Stimulated activated effector memory CD8-positive, alpha-beta T cell treated with anti-CD3 and anti-CD28 coated beads, Interleukin-12 subunit alpha, Interleukin-12 subunit beta, amount 100 ng/mL, for 72 hours (primary cell): Measurements from ENCODE around the gene NMT1.
A peak's percentile ranks its signal among the peaks of the same experiment; 100 is the strongest.

Experiments
- ATAC-seq: fragments of 150-1000 bp; cut with Tn5 transposase; 2 replicates; pipeline ENCODE4 v1.10.0; 2021
- DNase-seq, 2 donors: peaks; one replicate each; pipeline ENCODE4 v3.0.0; 2021 to 2022; ENCODE audit warnings: low spot score in 2 of 2
- H3K27ac Mint-ChIP-seq: one replicate; pipeline ENCODE4 v1.8.0; 2022; ENCODE audit warnings: mild to moderate bottlenecking, mixed read lengths
- H3K36me3 Mint-ChIP-seq: one replicate; pipeline ENCODE4 v1.8.0; 2022; ENCODE audit warnings: mild to moderate bottlenecking, mixed read lengths
- H3K4me1 Mint-ChIP-seq: one replicate; pipeline ENCODE4 v1.8.0; 2022; ENCODE audit warnings: mixed read lengths
- H3K4me3 Mint-ChIP-seq: one replicate; pipeline ENCODE4 v1.8.0; 2022; ENCODE audit warnings: mild to moderate bottlenecking, mixed read lengths
- H3K9me3 Mint-ChIP-seq: one replicate; pipeline ENCODE4 v1.8.0; 2022; ENCODE audit warnings: mixed read lengths

NMT1 gene

DNA sequence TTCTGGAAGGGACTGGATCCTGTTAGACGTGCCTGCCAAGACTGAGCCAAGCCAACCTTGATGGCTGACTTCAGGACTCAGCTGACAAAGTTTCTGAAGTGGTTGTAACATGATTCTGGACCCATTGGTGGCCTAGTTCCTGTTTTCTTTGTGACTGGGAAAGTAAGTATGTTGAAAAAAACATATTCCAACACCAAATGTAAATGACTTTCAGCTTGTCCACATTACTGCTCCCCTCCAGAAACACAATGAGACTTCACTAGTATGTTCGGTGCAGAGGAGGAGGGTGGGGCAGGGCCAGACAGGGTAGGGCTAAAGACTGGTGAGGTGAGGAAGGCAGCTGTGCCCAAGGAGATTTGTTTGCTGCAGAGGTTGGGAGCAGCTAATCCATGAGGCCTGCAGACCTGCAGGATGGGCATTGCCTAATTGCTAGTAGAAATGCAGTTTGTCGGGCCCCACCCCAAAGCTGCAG, 26.4 kb downstream of the NMT1 start:
- H3K27ac Mint-ChIP-seq: no peak overlapping the region
- no peaks in the 10 kb centered on the region for H3K4me1 Mint-ChIP-seq
- DNase-seq (no peak), ATAC-seq (no peak)
- H3K4me3 Mint-ChIP-seq: no peak overlapping the region
- no peaks in the 10 kb centered on the region for H3K9me3 Mint-ChIP-seq
- H3K36me3 Mint-ChIP-seq: peaks cover 100% of the 10 kb centered on the region

DNA sequence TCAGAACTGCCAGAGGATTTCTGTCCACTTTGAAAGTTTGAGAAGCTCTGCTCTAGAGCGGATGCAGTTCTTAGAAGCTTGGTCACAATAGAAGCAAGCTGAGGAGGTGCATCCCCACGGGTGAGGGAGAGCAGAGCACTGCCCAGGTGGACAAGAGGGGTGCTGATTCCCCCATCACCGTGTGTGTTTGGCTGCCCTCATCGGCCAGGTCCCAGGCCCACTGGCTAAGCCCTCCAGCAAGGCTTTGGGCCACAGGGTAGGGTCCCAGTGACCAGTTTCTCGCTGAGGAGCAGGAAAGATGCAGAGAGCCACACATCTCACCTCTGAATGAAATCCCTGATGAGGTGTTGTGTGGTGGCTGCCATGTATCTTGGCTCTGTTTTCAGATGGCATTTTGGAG, 26.9 kb downstream of the NMT1 start:
- H3K4me3 Mint-ChIP-seq: no peak overlapping the region

DNA sequence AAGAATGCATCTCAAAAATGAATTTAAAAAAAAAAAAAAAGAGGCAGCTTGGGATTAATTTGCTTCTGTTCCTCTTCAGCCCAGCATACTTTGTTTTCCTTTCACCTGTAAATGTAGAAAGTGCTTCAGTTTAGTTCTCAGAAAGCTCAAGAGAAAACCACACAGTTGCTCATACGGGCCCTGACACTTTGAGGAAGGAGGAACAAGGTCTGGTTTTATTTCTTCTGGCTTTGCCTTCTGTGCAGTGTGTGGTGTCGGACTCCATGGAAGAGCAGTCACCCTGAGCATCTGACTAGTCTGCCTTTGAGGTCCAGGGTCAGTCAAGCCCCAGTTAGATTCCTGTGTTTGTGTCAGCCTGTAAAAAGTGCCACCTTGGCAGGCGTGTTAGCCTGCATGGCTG, 27.6 kb downstream of the NMT1 start:
- Mint-ChIP-seq H3K36me3 (peaks cover 100% of the 10 kb centered on the region), H3K4me3 (no peak overlapping the region), H3K4me1 (no peaks in the 10 kb centered on the region), H3K9me3 (no peaks in the 10 kb centered on the region), H3K27ac (no peak overlapping the region)
- no peak for DNase-seq
- ATAC-seq: no peak

More for the DNA sequence above, 26.9 kb downstream of the NMT1 start:
- Mint-ChIP-seq H3K9me3 (no peaks in the 10 kb centered on the region), H3K36me3 (peaks cover 100% of the 10 kb centered on the region), H3K4me1 (no peaks in the 10 kb centered on the region), H3K27ac (no peak overlapping the region)
- ATAC-seq: no peak
- DNase-seq: no peak

DNA sequence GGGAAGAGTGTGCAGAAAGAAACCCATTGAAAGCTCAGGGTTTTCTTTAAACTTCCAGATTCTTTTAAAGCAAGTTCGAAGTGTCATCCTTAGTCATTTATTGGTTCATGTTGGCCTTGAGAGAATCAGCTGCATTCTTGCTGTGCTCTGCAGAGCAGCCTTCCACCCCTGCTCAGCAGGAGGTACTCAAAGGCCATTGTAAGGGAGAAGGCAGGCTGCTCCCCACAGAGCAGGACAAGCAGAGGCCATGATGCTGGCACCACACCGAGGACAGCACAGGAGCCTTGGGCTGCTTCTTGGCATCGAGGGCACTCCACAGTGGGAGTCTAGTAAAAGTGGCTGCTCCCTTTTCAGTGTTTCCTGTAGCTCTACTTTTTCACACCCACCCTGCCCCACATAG, 29.6 kb downstream of the NMT1 start:
- Mint-ChIP-seq H3K27ac (no peak overlapping the region), H3K9me3 (no peaks in the 10 kb centered on the region), H3K4me1 (no peaks in the 10 kb centered on the region), H3K4me3 (no peak overlapping the region), H3K36me3 (peaks cover 100% of the 10 kb centered on the region)
- DNase-seq (no peak), ATAC-seq (no peak)

DNA sequence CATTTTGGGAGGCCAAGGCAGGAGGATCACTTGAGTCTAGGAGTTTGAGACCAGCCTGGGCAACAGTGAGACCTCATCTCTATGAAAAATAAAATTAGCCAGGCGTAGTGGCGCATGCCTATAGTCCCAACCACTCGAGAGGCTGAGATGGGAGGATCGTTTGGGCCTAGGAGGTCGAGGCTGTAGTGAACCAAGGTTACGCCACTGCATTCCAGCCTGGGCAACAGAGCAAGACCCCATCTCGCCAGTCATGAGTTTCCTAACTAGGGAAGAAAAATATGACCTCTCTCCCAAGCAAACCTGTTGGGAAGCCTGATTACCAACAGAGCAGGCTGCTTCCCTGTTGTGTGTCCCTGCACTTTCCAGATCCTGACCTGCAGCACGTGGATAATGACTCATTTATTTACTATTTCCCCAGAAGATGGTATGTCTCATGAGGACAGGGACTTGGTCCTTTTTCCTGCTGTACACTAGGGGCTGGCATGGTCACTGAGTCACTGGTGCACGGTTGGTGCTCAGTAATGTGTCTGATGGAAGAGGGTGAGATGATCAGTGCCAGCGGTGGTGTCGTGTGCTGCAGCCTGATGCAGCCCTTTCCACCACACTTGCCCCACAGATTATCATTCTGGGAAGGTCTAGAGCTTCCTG, 30.8 kb downstream of the NMT1 start:
- H3K27ac Mint-ChIP-seq: no peak overlapping the region
- no peaks in the 10 kb centered on the region for H3K9me3 Mint-ChIP-seq
- ATAC-seq (no peak), DNase-seq (no peak)
- H3K4me3 Mint-ChIP-seq: no peak overlapping the region
- no peaks in the 10 kb centered on the region for H3K4me1 Mint-ChIP-seq
- peaks cover 100% of the 10 kb centered on the region for H3K36me3 Mint-ChIP-seq

DNA sequence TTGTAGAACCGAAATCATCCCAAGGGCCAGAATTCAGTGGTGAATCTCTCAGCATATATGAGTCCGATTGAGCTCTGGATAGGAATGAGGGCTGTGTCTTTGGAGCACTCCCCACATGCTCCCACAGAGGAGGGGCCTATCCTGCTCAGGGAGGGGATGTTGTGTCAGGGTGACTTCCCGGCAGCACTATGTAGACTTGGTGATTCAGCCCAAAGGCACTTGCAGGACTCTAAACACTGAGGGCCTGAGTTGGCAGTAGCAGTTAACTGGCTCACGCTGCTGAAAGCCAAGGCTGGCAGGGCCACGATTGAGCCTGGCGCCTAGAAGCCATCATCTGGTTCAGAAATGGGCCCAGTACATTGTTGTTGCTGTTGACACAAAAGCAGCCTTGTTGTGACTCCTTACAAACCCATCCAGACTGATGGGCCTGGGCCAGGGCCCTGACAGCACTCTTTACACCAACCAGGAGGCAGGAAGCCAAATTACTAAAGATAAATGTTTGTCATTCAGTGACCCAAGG, 31.9 kb downstream of the NMT1 start:
- Mint-ChIP-seq H3K9me3 (no peaks in the 10 kb centered on the region), H3K27ac (peak overlapping the region; percentile 37), H3K4me1 (no peaks in the 10 kb centered on the region), H3K36me3 (peaks cover 100% of the 10 kb centered on the region), H3K4me3 (no peak overlapping the region)
- DNase-seq (no peak), ATAC-seq (no peak)

DNA sequence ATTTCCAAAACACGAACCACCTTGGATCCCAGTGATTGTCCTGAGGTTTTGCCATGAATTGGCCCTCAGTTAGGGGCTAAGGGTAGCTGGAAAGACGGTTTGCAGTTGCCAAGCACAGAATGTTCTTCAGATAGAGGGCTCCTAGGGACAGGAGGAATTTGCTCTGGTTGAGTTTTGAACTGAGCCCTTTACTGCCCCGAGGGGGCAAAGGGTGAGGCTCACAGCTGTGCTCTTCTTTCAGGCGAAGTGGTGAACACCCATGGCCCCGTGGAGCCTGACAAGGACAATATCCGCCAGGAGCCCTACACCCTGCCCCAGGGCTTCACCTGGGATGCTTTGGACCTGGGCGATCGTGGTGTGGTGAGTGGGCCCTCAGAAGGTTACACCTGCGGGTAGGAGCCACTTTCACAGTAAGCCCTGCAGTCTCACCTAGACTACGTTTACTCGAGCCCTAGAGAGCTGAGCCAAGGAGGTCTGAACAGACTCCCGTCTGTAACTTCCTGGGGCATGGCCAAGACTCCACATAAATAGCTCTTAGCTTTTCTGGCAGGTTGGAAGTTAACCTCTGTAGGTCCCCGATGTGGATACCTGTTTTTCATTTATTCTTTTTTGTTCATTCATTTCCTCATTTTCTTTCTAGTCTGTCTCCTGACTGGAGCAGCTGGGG, 32.5 kb downstream of the NMT1 start:
- DNase-seq: no peak

DNA sequence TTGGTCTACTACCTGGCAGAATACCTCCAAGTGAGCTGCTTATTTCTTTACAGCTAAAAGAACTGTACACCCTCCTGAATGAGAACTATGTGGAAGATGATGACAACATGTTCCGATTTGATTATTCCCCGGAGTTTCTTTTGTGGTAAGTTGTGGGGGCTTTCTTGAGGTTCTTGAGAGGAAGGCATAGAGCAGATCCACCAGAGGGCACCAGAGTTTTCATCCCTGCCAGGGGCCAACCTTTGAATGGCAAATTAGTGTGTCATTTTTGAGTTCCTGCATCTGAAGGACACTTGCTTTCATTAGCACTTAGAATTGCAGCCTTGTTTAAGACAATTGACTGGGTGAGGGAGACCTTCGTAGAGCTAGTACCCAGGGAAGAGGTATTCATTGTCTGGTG, 35.0 kb downstream of the NMT1 start:
- no peak overlapping the region for H3K4me3 Mint-ChIP-seq
- H3K36me3 Mint-ChIP-seq: peaks cover 100% of the 10 kb centered on the region
- no peak overlapping the region for H3K27ac Mint-ChIP-seq

More for the DNA sequence above, 32.5 kb downstream of the NMT1 start:
- H3K36me3 Mint-ChIP-seq: peaks cover 100% of the 10 kb centered on the region
- no peaks in the 10 kb centered on the region for H3K4me1 Mint-ChIP-seq
- H3K27ac Mint-ChIP-seq: peak overlapping the region; percentile 37
- H3K4me3 Mint-ChIP-seq: no peak overlapping the region
- ATAC-seq: no peak
- H3K9me3 Mint-ChIP-seq: no peaks in the 10 kb centered on the region

DNA sequence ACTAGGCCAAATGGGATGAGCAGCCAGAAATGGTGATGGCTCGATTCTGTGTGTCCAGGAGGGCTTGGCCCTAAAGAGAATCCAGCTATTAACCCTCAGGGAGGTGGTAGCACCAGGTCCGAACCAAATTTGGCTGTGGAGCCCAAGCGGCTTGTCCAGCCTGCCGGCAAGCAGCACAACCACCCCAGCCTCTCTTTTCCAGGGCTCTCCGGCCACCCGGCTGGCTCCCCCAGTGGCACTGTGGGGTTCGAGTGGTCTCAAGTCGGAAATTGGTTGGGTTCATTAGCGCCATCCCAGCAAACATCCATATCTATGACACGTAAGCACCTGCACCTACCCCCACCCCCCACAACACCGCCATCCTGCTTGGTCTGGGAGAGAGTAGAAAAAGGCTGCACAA, 35.8 kb downstream of the NMT1 start:
- Mint-ChIP-seq H3K27ac (no peak overlapping the region), H3K4me1 (no peaks in the 10 kb centered on the region), H3K4me3 (no peak overlapping the region), H3K36me3 (peaks cover 100% of the 10 kb centered on the region), H3K9me3 (no peaks in the 10 kb centered on the region)
- ATAC-seq (no peak), DNase-seq (no peak)

More for the DNA sequence above, 35.0 kb downstream of the NMT1 start:
- no peaks in the 10 kb centered on the region for H3K4me1 Mint-ChIP-seq
- no peak for DNase-seq
- no peak for ATAC-seq
- H3K9me3 Mint-ChIP-seq: no peaks in the 10 kb centered on the region

DNA sequence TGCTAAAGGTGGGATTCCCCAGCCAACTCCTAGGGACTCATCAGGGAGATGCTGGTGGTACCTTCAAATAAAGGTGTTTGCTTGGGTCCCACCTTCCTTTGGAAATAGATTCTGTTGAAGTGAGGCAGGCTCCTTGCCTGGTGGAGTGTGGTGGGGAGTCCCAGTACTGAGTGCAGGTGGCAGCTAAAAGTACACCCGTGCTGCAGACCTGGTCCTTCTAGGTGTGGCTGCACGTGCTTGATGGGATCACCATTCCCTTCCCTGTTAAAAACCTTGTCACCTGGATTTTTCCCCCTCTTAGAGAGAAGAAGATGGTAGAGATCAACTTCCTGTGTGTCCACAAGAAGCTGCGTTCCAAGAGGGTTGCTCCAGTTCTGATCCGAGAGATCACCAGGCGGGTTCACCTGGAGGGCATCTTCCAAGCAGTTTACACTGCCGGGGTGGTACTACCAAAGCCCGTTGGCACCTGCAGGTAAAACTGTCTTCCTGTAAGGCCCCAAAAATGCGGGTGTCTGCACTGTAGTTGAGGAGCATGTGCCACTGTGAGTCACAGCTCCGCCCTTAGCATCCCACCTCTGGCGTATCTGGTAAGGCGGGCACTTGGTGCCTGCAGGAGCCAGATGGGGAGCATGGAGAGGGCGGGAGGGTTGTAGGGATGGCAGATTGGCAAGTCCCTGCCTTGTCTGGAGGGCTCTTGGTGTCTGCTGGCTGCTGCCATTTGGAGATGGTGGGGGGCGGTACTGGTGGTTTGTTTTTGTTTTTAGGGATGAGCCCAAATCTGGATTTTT, 37.2 kb downstream of the NMT1 start:
- H3K36me3 Mint-ChIP-seq: peaks cover 100% of the 10 kb centered on the region
- H3K27ac Mint-ChIP-seq: peak overlapping the region; percentile 50
- no peaks in the 10 kb centered on the region for H3K4me1 Mint-ChIP-seq
- no peaks in the 10 kb centered on the region for H3K9me3 Mint-ChIP-seq
- ATAC-seq (no peak), DNase-seq (no peak)
- no peak overlapping the region for H3K4me3 Mint-ChIP-seq

DNA sequence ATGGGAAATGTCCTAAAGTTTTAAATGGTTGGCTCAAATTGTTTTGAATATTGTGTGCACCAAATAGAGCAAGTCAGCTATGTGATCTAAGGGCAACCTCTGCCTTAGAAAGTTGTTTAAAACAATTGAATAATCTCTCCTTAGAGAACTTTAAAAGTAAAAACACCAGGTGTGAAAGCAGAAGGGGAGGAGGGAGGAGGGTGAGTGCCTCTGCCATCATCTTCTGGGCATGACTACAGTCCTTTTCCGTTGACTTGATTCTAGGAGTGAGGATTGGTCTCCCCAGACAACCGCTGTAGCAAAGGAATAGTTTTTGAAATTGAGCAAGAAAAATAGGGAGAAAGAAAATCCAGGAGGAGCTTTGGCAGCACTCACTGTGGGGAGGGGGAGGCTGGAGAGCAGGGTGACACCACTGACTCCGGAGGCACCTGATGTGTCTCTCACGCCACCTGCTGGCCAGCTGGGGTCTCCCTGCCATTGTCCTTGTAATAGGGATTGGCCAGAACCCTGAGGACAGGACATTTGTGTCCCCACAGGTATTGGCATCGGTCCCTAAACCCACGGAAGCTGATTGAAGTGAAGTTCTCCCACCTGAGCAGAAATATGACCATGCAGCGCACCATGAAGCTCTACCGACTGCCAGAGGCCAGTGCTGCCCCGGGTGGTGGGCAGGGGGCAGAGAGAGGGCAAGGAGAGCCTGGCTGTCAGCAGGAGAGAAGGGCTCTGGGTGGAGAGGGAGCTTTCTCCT, 37.9 kb downstream of the NMT1 start:
- no peaks in the 10 kb centered on the region for H3K9me3 Mint-ChIP-seq
- H3K36me3 Mint-ChIP-seq: peaks cover 100% of the 10 kb centered on the region
- ATAC-seq (peak; percentile 89), DNase-seq (peak; percentile 59 to 83)
- H3K27ac Mint-ChIP-seq: peak overlapping the region; percentile 50
- H3K4me3 Mint-ChIP-seq: no peak overlapping the region
- H3K4me1 Mint-ChIP-seq: no peaks in the 10 kb centered on the region

DNA sequence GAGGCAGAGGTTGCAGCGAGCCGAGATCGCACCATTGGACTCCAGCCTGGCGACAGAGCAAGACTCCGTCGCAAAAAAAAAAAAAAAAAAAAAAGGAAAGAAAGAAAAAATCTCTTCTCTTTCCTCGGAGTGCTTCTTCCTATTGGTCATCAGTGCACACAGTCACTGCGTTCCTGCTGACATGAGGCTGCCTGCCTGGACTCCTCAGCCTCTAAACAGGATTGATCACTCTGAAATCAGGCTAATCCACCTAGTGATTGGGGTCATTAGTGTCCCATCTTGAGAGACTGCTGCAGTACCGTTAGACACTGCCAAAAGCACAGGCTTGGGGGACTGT, 40.4 kb downstream of the NMT1 start:
- Mint-ChIP-seq H3K4me3 (no peak overlapping the region), H3K4me1 (no peaks in the 10 kb centered on the region), H3K27ac (no peak overlapping the region), H3K36me3 (peaks cover 100% of the 10 kb centered on the region), H3K9me3 (no peaks in the 10 kb centered on the region)
- ATAC-seq: no peak
- no peak for DNase-seq

DNA sequence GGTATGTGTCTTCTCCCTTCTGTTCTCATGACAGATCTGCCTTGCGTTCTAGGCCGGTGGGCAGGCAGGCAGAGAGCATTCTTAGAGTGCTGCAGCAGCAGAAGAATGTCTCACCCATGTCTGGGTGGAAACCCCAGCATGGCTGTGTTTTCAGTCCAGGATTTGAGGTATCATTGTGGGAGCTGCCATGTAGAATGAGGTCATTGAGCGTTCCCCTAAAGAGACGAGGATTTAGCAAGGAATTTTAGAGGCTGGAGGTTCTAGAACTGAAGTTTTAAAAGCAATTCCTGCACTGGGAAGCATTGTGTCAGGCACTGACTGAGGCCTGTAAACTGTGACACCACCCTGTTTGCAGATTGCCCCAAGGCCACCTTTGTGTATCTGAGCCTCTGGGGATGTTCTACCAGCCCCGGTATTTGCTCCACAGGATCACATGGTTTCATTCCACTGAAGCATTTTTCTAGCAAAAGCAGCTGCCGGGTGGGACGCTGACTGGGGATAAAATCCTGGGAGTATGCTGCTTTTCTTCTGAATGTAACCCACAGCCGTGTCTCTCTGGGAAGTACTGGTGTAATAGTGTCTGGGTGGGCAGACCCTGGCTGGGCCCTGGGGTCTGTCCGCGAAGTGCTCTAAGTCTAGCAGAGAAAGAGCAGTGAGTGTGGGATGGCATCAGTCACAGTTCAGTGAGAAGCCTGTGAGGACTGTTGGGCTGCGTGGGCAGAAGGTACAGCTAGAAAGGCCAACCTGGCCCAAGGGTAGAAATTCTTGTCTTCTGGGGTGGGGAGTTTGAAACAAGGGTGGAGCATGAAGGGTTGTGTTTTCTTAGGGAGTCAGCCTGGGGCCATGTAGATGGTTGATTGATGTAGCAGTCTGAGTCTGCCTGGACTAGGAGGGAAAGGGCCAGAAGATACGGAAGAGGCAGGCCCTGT, 41.0 kb downstream of the NMT1 start:
- ATAC-seq (no peak), DNase-seq (no peak)
- Mint-ChIP-seq H3K4me1 (no peaks in the 10 kb centered on the region), H3K27ac (peak overlapping the region; percentile 35), H3K9me3 (no peaks in the 10 kb centered on the region), H3K36me3 (peaks cover 94% of the 10 kb centered on the region), H3K4me3 (no peak overlapping the region)

DNA sequence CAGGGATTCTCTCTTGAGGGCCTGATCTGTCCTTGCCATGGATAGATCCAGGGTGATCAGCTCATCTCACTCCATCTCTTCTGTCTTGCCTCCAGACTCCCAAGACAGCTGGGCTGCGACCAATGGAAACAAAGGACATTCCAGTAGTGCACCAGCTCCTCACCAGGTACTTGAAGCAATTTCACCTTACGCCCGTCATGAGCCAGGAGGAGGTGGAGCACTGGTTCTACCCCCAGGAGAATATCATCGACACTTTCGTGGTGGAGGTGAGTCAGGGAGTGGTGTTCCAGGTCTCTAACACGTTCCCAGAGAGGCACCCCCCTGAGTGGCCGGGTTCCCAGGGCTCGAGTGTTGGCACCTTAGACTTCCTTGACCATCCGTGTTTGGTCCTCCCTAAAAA, 41.7 kb downstream of the NMT1 start:
- H3K36me3 Mint-ChIP-seq: peaks cover 87% of the 10 kb centered on the region
- H3K27ac Mint-ChIP-seq: peak overlapping the region; percentile 35
- ATAC-seq: no peak
- H3K4me1 Mint-ChIP-seq: no peaks in the 10 kb centered on the region
- H3K4me3 Mint-ChIP-seq: no peak overlapping the region
- no peak for DNase-seq
- no peaks in the 10 kb centered on the region for H3K9me3 Mint-ChIP-seq
